ENCODE data around the gene ATOX1. TPM values are rescaled to one million over a fixed set of nuclear protein-coding genes. Genes with fewer than 3 reads are reported as not detected.
A peak's percentile ranks its signal among the peaks of the same experiment; 100 is the strongest.
"Not testable (repeated sequence)": the region's sequence is repeated elsewhere in the genome, so short reads cannot be mapped to it uniquely, and the experiment has no call there.

The ATOX1 gene
- total RNA-seq, 2 donors from 2014 or later, result 62.8 to 68.6 TPM

GRCh38 chr5:151709109-151709735 lies 49.2 kb downstream of the ATOX1 start:
- DNase-seq (ENCODE audit: low spot score), result no peak
- intact Hi-C loops (cut with DNase I), result no loop called here

GRCh38 chr5:151708126-151708525 lies 50.3 kb downstream of the ATOX1 start:
- DNase-seq (ENCODE audit: low spot score), result no peak
- intact Hi-C loops (cut with DNase I), result no loop called here

DNA sequence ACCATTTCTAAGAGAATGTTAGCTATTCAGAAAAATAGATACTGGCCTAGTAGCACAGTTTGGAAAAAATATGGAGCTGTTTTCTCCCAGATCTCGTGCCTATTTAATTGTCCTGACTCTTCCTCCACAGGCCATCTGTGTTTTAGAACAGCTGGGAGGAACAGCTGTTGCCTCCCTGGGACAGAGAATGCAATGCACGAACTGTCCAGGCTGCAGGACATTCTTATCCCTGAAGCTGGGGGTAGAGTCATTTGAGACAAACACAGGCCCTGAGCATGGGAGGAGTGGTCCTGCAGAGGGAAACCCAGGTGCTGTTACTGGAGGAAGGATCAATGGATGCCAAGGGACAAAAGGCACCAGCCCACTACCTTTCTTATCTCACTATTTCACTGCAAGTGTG lies 50.9 kb downstream of the ATOX1 start:
- intact Hi-C loops (cut with DNase I), result no loop called here
- DNase-seq (ENCODE audit: low spot score), result no peak

DNA sequence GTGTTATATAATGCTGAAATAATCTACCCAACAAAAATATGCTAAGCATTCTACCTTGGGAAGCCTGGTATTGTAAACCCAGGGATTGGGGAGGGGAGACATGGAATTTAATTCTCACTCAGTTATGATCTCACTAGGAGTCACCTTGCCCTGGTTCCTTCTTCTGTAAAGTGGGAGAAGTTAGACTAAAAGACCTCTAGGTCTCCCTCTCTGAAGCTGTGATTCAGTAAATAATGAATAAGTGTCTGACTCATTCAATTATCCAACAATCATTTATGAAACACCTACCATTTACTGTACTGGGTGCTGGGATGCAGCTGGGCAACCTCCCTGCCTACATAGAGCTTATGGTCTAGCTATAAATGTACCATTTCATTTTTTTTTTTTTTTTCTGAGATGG lies 51.5 kb downstream of the ATOX1 start:
- DNase-seq (ENCODE audit: low spot score), result no peak
- intact Hi-C loops (cut with DNase I), result no loop called here

DNA sequence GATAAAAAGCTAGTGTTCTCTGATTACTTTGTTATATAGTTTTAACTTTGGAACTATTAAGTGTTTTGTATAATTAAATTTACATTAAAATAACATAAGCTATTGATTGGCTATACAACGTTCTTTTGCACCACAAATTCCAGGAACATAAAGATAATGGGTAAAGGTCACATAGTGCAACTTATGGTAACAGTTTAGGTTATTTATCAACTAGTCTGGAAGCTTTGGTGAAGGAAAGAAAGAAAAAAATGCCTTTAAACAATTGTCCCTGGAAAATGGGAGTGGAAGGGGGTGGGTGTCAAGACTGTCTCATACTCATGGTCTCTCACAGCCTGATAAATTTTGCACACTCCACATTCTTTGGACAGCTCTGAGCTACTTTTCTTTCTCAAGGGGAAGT lies 54.7 kb downstream of the ATOX1 start:
- intact Hi-C loops (cut with DNase I), result no loop called here

DNA sequence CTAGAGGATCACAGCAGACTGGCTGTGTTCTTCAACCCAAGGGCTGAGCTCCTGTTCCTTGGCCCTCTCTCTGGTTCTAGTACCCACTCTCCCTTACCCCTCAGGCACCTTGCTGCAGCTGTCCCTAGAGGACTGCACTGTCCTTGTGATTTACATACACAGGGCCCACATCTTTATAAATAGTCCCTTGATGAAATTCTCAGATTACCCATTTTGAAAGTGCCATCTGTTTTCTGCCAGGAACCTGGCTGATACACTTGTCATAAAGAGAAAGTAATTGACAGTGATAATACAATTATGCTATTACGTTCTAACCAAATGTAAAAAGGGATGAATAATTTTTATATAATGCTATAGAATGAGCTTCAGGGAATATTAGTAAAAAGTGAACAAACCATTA lies 55.2 kb downstream of the ATOX1 start:
- intact Hi-C loops (cut with DNase I), result no loop called here

More for the DNA sequence above, 54.7 kb downstream of the ATOX1 start:
- no peak for DNase-seq (ENCODE audit: low spot score)

DNA sequence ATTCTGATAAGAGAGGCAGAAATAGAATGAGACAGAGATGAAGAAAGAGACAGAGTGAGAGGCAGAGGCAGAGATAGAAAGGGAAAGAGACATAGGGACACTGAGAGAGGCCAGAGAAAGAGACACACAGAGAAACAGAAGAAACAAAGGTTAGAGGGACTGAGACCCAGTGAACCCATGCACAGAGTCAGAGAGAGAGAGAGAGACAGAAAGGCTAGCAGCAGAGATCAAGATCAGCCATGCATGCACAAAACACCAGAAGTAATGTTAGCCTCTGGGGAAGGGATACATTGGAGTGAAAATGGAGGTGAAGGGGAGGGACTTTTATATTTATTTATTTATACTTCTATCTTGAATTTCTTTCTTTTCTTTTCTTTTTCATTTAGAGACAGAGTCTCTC lies 57.6 kb downstream of the ATOX1 start:
- DNase-seq (ENCODE audit: low spot score), result no peak
- intact Hi-C loops (cut with DNase I), result no loop called here

More for the DNA sequence above, 55.2 kb downstream of the ATOX1 start:
- DNase-seq (ENCODE audit: low spot score), result no peak

- intact Hi-C loops (cut with DNase I), result no loop called here
- DNase-seq (ENCODE audit: low spot score), result no peak
Measured at GRCh38 chr5:151700296-151700695, 58.1 kb downstream of the ATOX1 start.

DNA sequence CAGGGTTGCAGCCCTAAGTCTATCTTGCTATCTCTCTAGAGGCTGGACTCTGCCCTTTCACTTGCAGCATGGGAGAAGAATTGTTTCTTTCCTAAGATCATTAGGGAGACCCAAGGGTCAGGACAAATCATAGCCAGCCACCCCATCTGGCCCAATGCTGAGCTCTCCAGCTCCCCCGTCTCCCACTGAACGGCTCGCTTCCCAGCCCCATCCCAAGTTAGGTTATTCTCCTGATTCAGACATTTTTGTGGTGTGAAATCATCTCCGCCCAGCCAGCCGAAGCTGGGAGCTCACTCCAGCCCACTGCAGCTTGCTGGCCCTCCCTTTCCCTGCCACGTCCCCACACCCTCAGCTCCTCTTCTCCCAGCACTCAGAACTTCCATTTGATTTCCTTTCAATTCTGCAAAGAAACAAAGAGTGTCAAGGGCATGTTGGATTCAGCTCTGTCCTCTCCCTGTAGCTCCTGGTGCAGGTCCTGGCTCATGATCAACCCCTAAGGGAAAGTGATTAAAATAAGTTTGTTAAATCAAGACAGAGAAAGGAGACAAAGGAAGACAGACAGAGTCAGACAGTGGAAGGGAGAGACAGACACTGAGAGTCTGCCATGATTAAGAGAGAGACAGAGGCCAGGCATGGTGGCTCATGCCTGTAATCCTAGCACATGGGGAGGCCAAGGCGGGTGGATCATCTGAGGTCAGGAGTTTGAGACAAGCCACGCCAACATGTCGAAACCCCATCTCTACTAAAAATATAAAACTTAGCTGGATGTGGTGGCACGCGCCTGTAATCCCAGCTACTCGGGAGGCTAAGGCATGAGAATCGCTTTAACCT lies 59.1 kb downstream of the ATOX1 start:
- intact Hi-C loops (cut with DNase I), result no loop called here
- DNase-seq (ENCODE audit: low spot score), result peak; percentile 96

GRCh38 chr5:151698081-151698480 lies 60.4 kb downstream of the ATOX1 start:
- DNase-seq (ENCODE audit: low spot score); intact Hi-C loops (cut with DNase I): not testable (repeated sequence)

DNA sequence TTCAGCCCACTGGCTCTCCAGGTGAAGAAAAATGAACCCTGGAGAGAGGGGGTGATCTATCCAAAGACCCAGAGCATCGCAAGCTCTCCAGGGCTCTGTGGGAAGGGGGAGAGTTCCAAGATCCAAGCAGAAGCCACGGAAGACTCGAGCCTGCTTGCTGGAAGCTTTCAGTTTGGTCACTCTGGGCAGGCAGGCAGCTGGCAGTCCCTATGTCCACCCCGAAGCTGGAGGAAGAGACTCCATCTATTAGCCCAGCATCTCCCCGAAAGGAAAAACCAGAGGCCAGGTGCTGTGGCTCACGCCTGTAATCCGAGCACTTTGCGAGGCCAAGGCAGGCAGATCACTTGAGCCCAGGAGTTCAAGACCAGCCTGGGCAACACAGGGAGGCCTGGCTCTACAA lies 61.0 kb downstream of the ATOX1 start:
- DNase-seq (ENCODE audit: low spot score), result no peak
- intact Hi-C loops (cut with DNase I), result no loop called here

- intact Hi-C loops (cut with DNase I), result no loop called here
- peak; percentile 94 for DNase-seq (ENCODE audit: low spot score)
Measured at GRCh38 chr5:151696470-151697061, 61.9 kb downstream of the ATOX1 start.

DNA sequence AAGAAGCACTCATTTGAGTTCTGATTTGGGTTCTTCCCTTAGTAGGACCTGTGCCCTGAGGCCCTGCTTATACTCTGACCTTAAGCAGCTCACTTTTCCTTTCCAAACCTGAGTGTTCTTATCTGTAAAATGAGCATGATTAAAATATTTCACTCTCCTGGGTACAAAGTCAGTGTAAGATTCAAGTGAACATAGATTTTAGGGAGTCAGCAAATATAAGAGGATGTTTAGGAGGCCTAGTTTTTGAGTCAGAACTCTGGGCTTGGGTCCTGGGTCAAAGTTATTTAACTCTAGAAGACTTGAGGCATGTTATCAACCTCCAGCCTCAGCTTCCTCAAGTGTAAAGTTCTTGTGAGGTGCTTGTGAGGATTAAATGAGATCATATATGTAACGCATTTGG lies 63.0 kb downstream of the ATOX1 start:
- intact Hi-C loops (cut with DNase I), result no loop called here
- DNase-seq (ENCODE audit: low spot score), result no peak

- DNase-seq (ENCODE audit: low spot score), result no peak
- intact Hi-C loops (cut with DNase I), result no loop called here
Measured at GRCh38 chr5:151694035-151694485, 64.4 kb downstream of the ATOX1 start.

Other genes with a start within 250 kb of the ATOX1 start
- not detected for gene FAT2, start 167.3 kb downstream of the ATOX1 start, total RNA-seq
- gene SPARC, start 71.7 kb downstream of the ATOX1 start, total RNA-seq, result 1,000 to 10,000 TPM in 1 of 2 donors, 100 to 1,000 TPM in 1; 913 to 2,416 TPM
- gene G3BP1, start 13.3 kb upstream of the ATOX1 start, total RNA-seq, result 100 to 1,000 TPM; 117 to 130 TPM
- not detected for gene GLRA1, start 166.2 kb upstream of the ATOX1 start, total RNA-seq

Data from posterior vena cava (tissue), 2 donors.